ENCODE measurements around the gene JAG1. TPM values are rescaled to one million over a fixed set of nuclear protein-coding genes. Genes with fewer than 3 reads are reported as not detected.

Gene JAG1
- polyA plus RNA-seq, 3 donors: 0.70 to 6.8 (median 0.85) TPM

GRCh38 chr20:10637031-10637559 is 36.7 kb downstream of the JAG1 start:
- Mint-ChIP-seq H3K36me3 (peaks cover 45 to 46% of the 10 kb centered on the region in 2 donors), H3K4me1 (no peaks in the 10 kb centered on the region), H3K27me3 (ENCODE audit: low read depth in 3 of 3) (no peaks in the 10 kb centered on the region), H3K4me3 (no peak overlapping the region), H3K27ac (no peak overlapping the region), H3K9me3 (peaks cover 0 to 1% (median 0%) of the 10 kb centered on the region in 7 donors)
- WGBS (ENCODE audit: insufficient coverage): 56% methylated on average over 8 of the region's 10 CpGs
- Histone ChIP-seq H3K4me1 (ENCODE audit: control insufficient read depth in 1 of 2, insufficient read depth in 2 of 2, low read length in 2 of 2) (no peaks in the 10 kb centered on the region), H3K27ac (ENCODE audit: low read depth in 1 of 2, low read length in 2 of 2) (no peak overlapping the region), H3K36me3 (replicated peaks in 1 of 2; ENCODE audit: control insufficient read depth in 1 of 2, insufficient read depth in 2 of 2, low read length in 2 of 2) (peaks cover 34 to 50% of the 10 kb centered on the region in 2 donors), H3K9me3 (replicated peaks in 1 of 2; ENCODE audit: control insufficient read depth in 1 of 2, insufficient read depth in 1 of 2, low read length in 2 of 2) (no peaks in the 10 kb centered on the region), H2AFZ (ENCODE audit: insufficient read depth, low read depth, low read length, poor library complexity, severe bottlenecking) (no peak overlapping the region), H3K9ac (ENCODE audit: insufficient read depth, low read length, poor library complexity, severe bottlenecking) (no peak overlapping the region), H4K20me1 (ENCODE audit: insufficient read depth, low read length) (no peaks in the 10 kb centered on the region), H3K27me3 (ENCODE audit: control insufficient read depth in 2 of 2, insufficient read depth in 2 of 2, low read length in 2 of 2) (no peaks in the 10 kb centered on the region), H3K79me2 (ENCODE audit: insufficient read depth, low read length) (no peaks in the 10 kb centered on the region), H3K4me3 (replicated peaks in 1 of 3; ENCODE audit: low read depth in 2 of 3, low read length in 3 of 3) (no peak overlapping the region), H3K4me2 (replicated peaks; ENCODE audit: extremely low read depth, low read length, poor library complexity, severe bottlenecking) (no peak overlapping the region)
- no peak for DNase-seq
- TF ChIP-seq CTCF (IDR thresholded peaks at IDR 0.05): no peak
- intact Hi-C loops (cut with micrococcal nuclease): no loop called here

GRCh38 chr20:10636326-10636818 is 37.4 kb downstream of the JAG1 start:
- H3K9ac ChIP-seq (ENCODE audit: insufficient read depth, low read length, poor library complexity, severe bottlenecking): no peak overlapping the region
- H3K27me3 ChIP-seq (ENCODE audit: control insufficient read depth in 2 of 2, insufficient read depth in 2 of 2, low read length in 2 of 2): no peaks in the 10 kb centered on the region
- no peak overlapping the region for H3K27ac ChIP-seq (ENCODE audit: low read depth in 1 of 2, low read length in 2 of 2)
- WGBS (ENCODE audit: insufficient coverage): 100% methylated on average over 5 of the region's 5 CpGs
- Mint-ChIP-seq H3K27me3 (ENCODE audit: low read depth in 3 of 3) (no peaks in the 10 kb centered on the region), H3K4me3 (no peak overlapping the region), H3K27ac (no peak overlapping the region), H3K9me3 (peaks cover 0 to 1% (median 0%) of the 10 kb centered on the region in 7 donors), H3K36me3 (peaks cover 38 to 39% of the 10 kb centered on the region in 2 donors), H3K4me1 (no peaks in the 10 kb centered on the region)
- no peak overlapping the region for H3K4me2 ChIP-seq (replicated peaks; ENCODE audit: extremely low read depth, low read length, poor library complexity, severe bottlenecking)
- no peak overlapping the region for H2AFZ ChIP-seq (ENCODE audit: insufficient read depth, low read depth, low read length, poor library complexity, severe bottlenecking)
- no peak for DNase-seq
- no peak for TF ChIP-seq CTCF (IDR thresholded peaks at IDR 0.05)
- H3K4me3 ChIP-seq (replicated peaks in 1 of 3; ENCODE audit: low read depth in 2 of 3, low read length in 3 of 3): no peak overlapping the region
- no peaks in the 10 kb centered on the region for H4K20me1 ChIP-seq (ENCODE audit: insufficient read depth, low read length)
- no peaks in the 10 kb centered on the region for H3K79me2 ChIP-seq (ENCODE audit: insufficient read depth, low read length)
- peaks cover 27 to 43% of the 10 kb centered on the region in 2 donors for H3K36me3 ChIP-seq (replicated peaks in 1 of 2; ENCODE audit: control insufficient read depth in 1 of 2, insufficient read depth in 2 of 2, low read length in 2 of 2)
- no peaks in the 10 kb centered on the region for H3K9me3 ChIP-seq (replicated peaks in 1 of 2; ENCODE audit: control insufficient read depth in 1 of 2, insufficient read depth in 1 of 2, low read length in 2 of 2)
- no peaks in the 10 kb centered on the region for H3K4me1 ChIP-seq (ENCODE audit: control insufficient read depth in 1 of 2, insufficient read depth in 2 of 2, low read length in 2 of 2)
- intact Hi-C loops (cut with micrococcal nuclease): no loop called here
